Activated CD8-positive, alpha-beta memory T cell treated with anti-CD3 and anti-CD28 coated beads, Interleukin-2, amount 50 U/mL, for 1 hour (primary cell): ENCODE measurements around the gene CTNND2.
"Not testable (repeated sequence)": the region's sequence is repeated elsewhere in the genome, so short reads cannot be mapped to it uniquely, and the experiment has no call there.

Experiments used
- DNase-seq: peaks from one replicate; pipeline ENCODE4 v3.0.0-alpha.2; 2020; ENCODE audit errors: extremely low read depth

CTNND2 gene

GRCh38 chr5:11467588-11467987 is 436.7 kb downstream of the CTNND2 start:
- DNase-seq, result no peak

- no peak for DNase-seq
These were observed 444.5 kb downstream of the CTNND2 start for GRCh38 chr5:11459716-11460115.

GRCh38 chr5:11455505-11455904 is 448.7 kb downstream of the CTNND2 start:
- DNase-seq, result no peak

- no peak for DNase-seq
These were observed 451.4 kb downstream of the CTNND2 start for GRCh38 chr5:11452852-11453251.

GRCh38 chr5:11449966-11450365 is 454.3 kb downstream of the CTNND2 start:
- no peak for DNase-seq

- DNase-seq, result no peak
These were observed 455.0 kb downstream of the CTNND2 start for GRCh38 chr5:11449217-11449616.

- no peak for DNase-seq
These were observed 460.4 kb downstream of the CTNND2 start for GRCh38 chr5:11443831-11444230.

- no peak for DNase-seq
These were observed 472.1 kb downstream of the CTNND2 start for GRCh38 chr5:11432116-11432515.

- DNase-seq, result no peak
These were observed 475.0 kb downstream of the CTNND2 start for GRCh38 chr5:11429254-11429653.

- no peak for DNase-seq
These were observed 476.7 kb downstream of the CTNND2 start for GRCh38 chr5:11427569-11427968.

GRCh38 chr5:11426442-11426841 is 477.8 kb downstream of the CTNND2 start:
- no peak for DNase-seq

- DNase-seq, result no peak
These were observed 481.9 kb downstream of the CTNND2 start for GRCh38 chr5:11422342-11422741.

- no peak for DNase-seq
These were observed 483.3 kb downstream of the CTNND2 start for GRCh38 chr5:11420969-11421368.

- DNase-seq, result no peak
These were observed 488.5 kb downstream of the CTNND2 start for GRCh38 chr5:11415751-11416150.

- not testable (repeated sequence) for DNase-seq
These were observed 489.5 kb downstream of the CTNND2 start for GRCh38 chr5:11414732-11415131.

GRCh38 chr5:11411621-11412020 is 492.6 kb downstream of the CTNND2 start:
- no peak for DNase-seq

GRCh38 chr5:11407556-11408145 is 496.6 kb downstream of the CTNND2 start:
- no peak for DNase-seq

GRCh38 chr5:11400316-11400715 is 503.9 kb downstream of the CTNND2 start:
- no peak for DNase-seq

GRCh38 chr5:11398728-11399127 is 505.5 kb downstream of the CTNND2 start:
- DNase-seq, result no peak

GRCh38 chr5:11397549-11397948 is 506.7 kb downstream of the CTNND2 start:
- no peak for DNase-seq

- DNase-seq, result no peak
These were observed 507.3 kb downstream of the CTNND2 start for GRCh38 chr5:11396917-11397316.

- no peak for DNase-seq
These were observed 509.3 kb downstream of the CTNND2 start for GRCh38 chr5:11394933-11395332.

GRCh38 chr5:11390291-11390767 is 513.9 kb downstream of the CTNND2 start:
- no peak for DNase-seq

GRCh38 chr5:11387382-11387781 is 516.9 kb downstream of the CTNND2 start:
- no peak for DNase-seq
